HG02623 (cell line): ENCODE data around the gene ALG12.

Source experiments
- ATAC-seq: cut with Tn5 transposase; IDR thresholded peaks from one replicate; pipeline ENCODE4 v1.9.1; 2021; ENCODE audit warnings: moderate library complexity; ENCODE audit not compliant: unreplicated experiment

ALG12 gene

GRCh38 chr22:49894322-49895054 is 23.8 kb downstream of the ALG12 start:
- ATAC-seq: no peak

GRCh38 chr22:49893025-49893424 is 25.2 kb downstream of the ALG12 start:
- no peak for ATAC-seq

- ATAC-seq: no peak
These were observed 25.9 kb downstream of the ALG12 start for GRCh38 chr22:49892226-49892899.

GRCh38 chr22:49889071-49889470 is 29.2 kb downstream of the ALG12 start:
- no peak for ATAC-seq

- no peak for ATAC-seq
These were observed 30.5 kb downstream of the ALG12 start for GRCh38 chr22:49887702-49888101.

GRCh38 chr22:49887064-49887451 is 31.2 kb downstream of the ALG12 start:
- ATAC-seq: no peak

GRCh38 chr22:49886346-49887063 is 31.7 kb downstream of the ALG12 start:
- no peak for ATAC-seq

- no peak for ATAC-seq
These were observed 32.4 kb downstream of the ALG12 start for GRCh38 chr22:49885881-49886280.

GRCh38 chr22:49885281-49885680 is 33.0 kb downstream of the ALG12 start:
- ATAC-seq: no peak

GRCh38 chr22:49884503-49885260 is 33.6 kb downstream of the ALG12 start:
- no peak for ATAC-seq

- no peak for ATAC-seq
These were observed 34.2 kb downstream of the ALG12 start for GRCh38 chr22:49884075-49884474.

GRCh38 chr22:49883294-49883640 is 35.0 kb downstream of the ALG12 start:
- ATAC-seq: no peak

GRCh38 chr22:49882519-49883293 is 35.5 kb downstream of the ALG12 start:
- ATAC-seq: no peak

GRCh38 chr22:49881856-49882255 is 36.4 kb downstream of the ALG12 start:
- ATAC-seq: no peak

- no peak for ATAC-seq
These were observed 38.0 kb downstream of the ALG12 start for GRCh38 chr22:49880281-49880680.

- ATAC-seq: no peak
These were observed 38.4 kb downstream of the ALG12 start for GRCh38 chr22:49879871-49880270.

GRCh38 chr22:49878206-49878605 is 40.0 kb downstream of the ALG12 start:
- ATAC-seq: no peak

- ATAC-seq: no peak
These were observed 40.6 kb downstream of the ALG12 start for GRCh38 chr22:49877642-49878041.

GRCh38 chr22:49873228-49873940 is 44.9 kb downstream of the ALG12 start:
- no peak for ATAC-seq

- ATAC-seq: no peak
These were observed 45.9 kb downstream of the ALG12 start for GRCh38 chr22:49872347-49872746.
